Measurements from ENCODE around the gene NPEPPS. TPM values are rescaled to one million over a fixed set of nuclear protein-coding genes. Genes with fewer than 3 reads are reported as not detected.
A peak's percentile ranks its signal among the peaks of the same experiment; 100 is the strongest.

The NPEPPS gene
- total RNA-seq, 2 donors from 2014 or later, result 87.4 to 99.8 TPM

- intact Hi-C loops (cut with DNase I), result no loop called here
- ATAC-seq, result no peak
- no peak for DNase-seq
Observed at GRCh38 chr17:47620503-47621245, 89.8 kb downstream of the NPEPPS start.

- intact Hi-C loops (cut with DNase I), result no loop called here
- peak; percentile 61 for DNase-seq
- ATAC-seq, result peak; percentile 84 to 95
Observed at GRCh38 chr17:47621293-47622179, 90.6 kb downstream of the NPEPPS start.

- no peak for DNase-seq
- intact Hi-C loops (cut with DNase I), result no loop called here
- peak; percentile 16 to 25 for ATAC-seq
Observed at GRCh38 chr17:47622180-47622549, 91.3 kb downstream of the NPEPPS start.

GRCh38 chr17:47624727-47625068 lies 93.8 kb downstream of the NPEPPS start:
- DNase-seq, result no peak
- intact Hi-C loops (cut with DNase I), result no loop called here
- ATAC-seq, result no peak

GRCh38 chr17:47628014-47628566 lies 97.2 kb downstream of the NPEPPS start:
- DNase-seq (no peak), ATAC-seq (no peak)
- intact Hi-C loops (cut with DNase I), result no loop called here

GRCh38 chr17:47629826-47630225 lies 98.9 kb downstream of the NPEPPS start:
- DNase-seq, result no peak
- intact Hi-C loops (cut with DNase I), result no loop called here
- ATAC-seq, result no peak

GRCh38 chr17:47630614-47631013 lies 99.7 kb downstream of the NPEPPS start:
- no peak for ATAC-seq
- DNase-seq, result no peak
- intact Hi-C loops (cut with DNase I), result no loop called here

- intact Hi-C loops (cut with DNase I), result no loop called here
- DNase-seq (no peak), ATAC-seq (no peak)
Observed at GRCh38 chr17:47632991-47633390, 102.1 kb downstream of the NPEPPS start.

- DNase-seq, result no peak
- ATAC-seq, result no peak
- intact Hi-C loops (cut with DNase I), result no loop called here
Observed at GRCh38 chr17:47633996-47634395, 103.1 kb downstream of the NPEPPS start.

GRCh38 chr17:47634870-47635269 lies 104.0 kb downstream of the NPEPPS start:
- DNase-seq (no peak), ATAC-seq (no peak)

GRCh38 chr17:47635734-47636133 lies 104.8 kb downstream of the NPEPPS start:
- no peak for DNase-seq
- intact Hi-C loops (cut with DNase I), result no loop called here
- ATAC-seq, result no peak

More at GRCh38 chr17:47634870-47635269, 104.0 kb downstream of the NPEPPS start:
- intact Hi-C loops (cut with DNase I), result no loop called here

GRCh38 chr17:47636273-47637030 lies 105.5 kb downstream of the NPEPPS start:
- intact Hi-C loops (cut with DNase I), result no loop called here
- DNase-seq, result no peak
- no peak for ATAC-seq

GRCh38 chr17:47638903-47639302 lies 108.0 kb downstream of the NPEPPS start:
- intact Hi-C loops (cut with DNase I), result no loop called here
- ATAC-seq, result no peak
- DNase-seq, result no peak

GRCh38 chr17:47640076-47640475 lies 109.2 kb downstream of the NPEPPS start:
- DNase-seq (no peak), ATAC-seq (no peak)
- intact Hi-C loops (cut with DNase I), result no loop called here

GRCh38 chr17:47641202-47641601 lies 110.3 kb downstream of the NPEPPS start:
- DNase-seq (no peak), ATAC-seq (no peak)
- intact Hi-C loops (cut with DNase I), result no loop called here

GRCh38 chr17:47643116-47643515 lies 112.2 kb downstream of the NPEPPS start:
- no peak for ATAC-seq
- intact Hi-C loops (cut with DNase I), result no loop called here
- no peak for DNase-seq

GRCh38 chr17:47644324-47644723 lies 113.4 kb downstream of the NPEPPS start:
- ATAC-seq (no peak), DNase-seq (no peak)
- intact Hi-C loops (cut with DNase I), result no loop called here

GRCh38 chr17:47649153-47649971 lies 118.5 kb downstream of the NPEPPS start, which contains the start of gene KPNB1:
KPNB1 (plus strand) TSS chr17:47649919; CDS start chr17:47650245, 326 bp downstream.
- intact Hi-C loops (cut with DNase I), result no loop called here
- peak; percentile 91 to 93 for ATAC-seq
- peak; percentile 99 for DNase-seq
